ENCODE measurements around the gene ZC3H12A. TPM values are rescaled to one million over a fixed set of nuclear protein-coding genes. Genes with fewer than 3 reads are reported as not detected.

Gene ZC3H12A
- total and polyA plus RNA-seq, 2 experiments from 2014 or later = 30.8 to 46.2 TPM

DNA sequence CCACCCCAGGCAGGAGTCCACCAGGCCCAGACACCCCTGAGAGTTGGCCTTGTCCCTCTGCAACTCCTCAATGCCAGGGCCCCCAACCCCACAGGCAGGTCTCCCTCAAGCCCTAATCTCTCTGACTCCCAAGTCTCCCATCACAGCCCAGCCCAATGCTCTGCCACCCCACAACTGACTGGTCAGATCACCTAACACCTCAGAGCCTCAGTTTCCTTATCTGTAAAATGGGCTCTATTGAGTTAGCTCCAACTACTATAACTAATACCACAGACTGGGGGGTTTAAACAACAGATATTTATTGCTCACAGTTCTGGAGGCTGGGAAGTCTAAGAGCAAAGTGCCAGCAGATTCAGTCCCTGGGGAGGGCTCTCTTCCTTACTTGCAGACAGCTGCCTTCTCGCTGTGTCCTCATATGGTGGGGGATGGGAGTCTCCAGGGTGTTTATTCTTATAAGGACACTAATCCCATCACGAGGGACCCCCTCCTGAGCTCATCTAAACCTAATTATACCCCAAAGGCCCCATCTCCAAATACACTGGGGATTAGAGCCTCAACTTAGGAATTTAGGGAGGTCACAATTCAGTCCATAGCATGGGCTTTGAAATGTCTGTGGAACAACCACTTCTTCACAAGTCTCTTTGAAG is 34.9 kb upstream of the ZC3H12A start:
- H3K27me3 ChIP-seq = peaks cover 11% of the 10 kb centered on the region
- no peaks in the 10 kb centered on the region for H3K9me2 ChIP-seq (replicated peaks; ENCODE audit: insufficient read depth)
- 57% methylated on average over 2 of the region's 2 CpGs for WGBS (ENCODE audit: low lambda C conversion rate, missing lambda C conversion rate)
- no peaks in the 10 kb centered on the region for H3K36me3 ChIP-seq (replicated peaks; ENCODE audit: insufficient read depth, low read depth)
- H3K4me2 ChIP-seq = no peak overlapping the region
- no peak for DNase-seq (ENCODE audit: low spot score)
- no peaks in the 10 kb centered on the region for H3K4me1 ChIP-seq (ENCODE audit: insufficient read depth)
- H2AFZ ChIP-seq = no peak overlapping the region
- no peaks in the 10 kb centered on the region for H4K20me1 ChIP-seq (ENCODE audit: insufficient read depth, poor library complexity, severe bottlenecking)
- no peak overlapping the region for H3K27ac ChIP-seq
- TF ChIP-seq EZH2 (IDR thresholded peaks at IDR 0.05; ENCODE audit: borderline replicate concordance) (no peak), EZH2phosphoT487 (IDR thresholded peaks at IDR 0.05; ENCODE audit: low read depth, severe bottlenecking, unreplicated experiment) (no peak)
- TF ChIP-seq, protein P1, sequence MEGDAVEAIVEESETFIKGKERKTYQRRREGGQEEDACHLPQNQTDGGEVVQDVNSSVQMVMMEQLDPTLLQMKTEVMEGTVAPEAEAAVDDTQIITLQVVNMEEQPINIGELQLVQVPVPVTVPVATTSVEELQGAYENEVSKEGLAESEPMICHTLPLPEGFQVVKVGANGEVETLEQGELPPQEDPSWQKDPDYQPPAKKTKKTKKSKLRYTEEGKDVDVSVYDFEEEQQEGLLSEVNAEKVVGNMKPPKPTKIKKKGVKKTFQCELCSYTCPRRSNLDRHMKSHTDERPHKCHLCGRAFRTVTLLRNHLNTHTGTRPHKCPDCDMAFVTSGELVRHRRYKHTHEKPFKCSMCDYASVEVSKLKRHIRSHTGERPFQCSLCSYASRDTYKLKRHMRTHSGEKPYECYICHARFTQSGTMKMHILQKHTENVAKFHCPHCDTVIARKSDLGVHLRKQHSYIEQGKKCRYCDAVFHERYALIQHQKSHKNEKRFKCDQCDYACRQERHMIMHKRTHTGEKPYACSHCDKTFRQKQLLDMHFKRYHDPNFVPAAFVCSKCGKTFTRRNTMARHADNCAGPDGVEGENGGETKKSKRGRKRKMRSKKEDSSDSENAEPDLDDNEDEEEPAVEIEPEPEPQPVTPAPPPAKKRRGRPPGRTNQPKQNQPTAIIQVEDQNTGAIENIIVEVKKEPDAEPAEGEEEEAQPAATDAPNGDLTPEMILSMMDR (IDR thresholded peaks at IDR 0.05; ENCODE audit: poor library complexity) = no peak
- no peaks in the 10 kb centered on the region for H3K79me2 ChIP-seq
- H3K9me3 ChIP-seq (ENCODE audit: low read depth) = no peaks in the 10 kb centered on the region
- H3K4me3 ChIP-seq = no peak overlapping the region

DNA sequence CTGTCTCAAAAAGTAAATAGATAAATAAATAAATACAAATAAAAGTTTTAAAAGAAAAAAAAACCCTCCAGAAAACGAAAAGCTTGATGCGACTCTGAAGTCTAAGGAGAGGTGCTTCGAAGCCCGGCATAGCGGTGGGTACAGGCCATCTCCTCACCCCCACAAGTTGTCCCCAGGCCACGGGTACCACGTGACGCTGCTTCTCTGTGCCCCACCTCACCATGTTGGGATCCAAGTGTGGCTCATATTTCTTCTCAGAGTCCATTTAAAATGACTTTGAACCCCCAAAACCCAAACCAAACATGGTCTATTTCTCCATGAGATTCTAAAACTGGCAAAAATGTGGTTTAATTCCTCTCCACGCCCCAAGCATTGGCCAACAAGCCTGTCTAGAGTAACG is 32.9 kb upstream of the ZC3H12A start:
- Histone ChIP-seq H3K27ac (no peak overlapping the region), H3K4me2 (no peak overlapping the region), H3K27me3 (peaks cover 15% of the 10 kb centered on the region), H3K9me3 (ENCODE audit: low read depth) (no peaks in the 10 kb centered on the region), H2AFZ (no peak overlapping the region), H3K4me1 (ENCODE audit: insufficient read depth) (no peaks in the 10 kb centered on the region), H3K79me2 (no peaks in the 10 kb centered on the region), H3K36me3 (replicated peaks; ENCODE audit: insufficient read depth, low read depth) (no peaks in the 10 kb centered on the region), H4K20me1 (ENCODE audit: insufficient read depth, poor library complexity, severe bottlenecking) (no peaks in the 10 kb centered on the region), H3K4me3 (no peak overlapping the region), H3K9me2 (replicated peaks; ENCODE audit: insufficient read depth) (no peaks in the 10 kb centered on the region)
- DNase-seq (ENCODE audit: low spot score) = no peak
- no peak for TF ChIP-seq EZH2phosphoT487 (IDR thresholded peaks at IDR 0.05; ENCODE audit: low read depth, severe bottlenecking, unreplicated experiment)
- no peak for TF ChIP-seq EZH2 (IDR thresholded peaks at IDR 0.05; ENCODE audit: borderline replicate concordance)
- TF ChIP-seq, protein P1 (IDR thresholded peaks at IDR 0.05; ENCODE audit: poor library complexity) = no peak
- WGBS (ENCODE audit: low lambda C conversion rate, missing lambda C conversion rate) = 88% methylated on average over 10 of the region's 10 CpGs

DNA sequence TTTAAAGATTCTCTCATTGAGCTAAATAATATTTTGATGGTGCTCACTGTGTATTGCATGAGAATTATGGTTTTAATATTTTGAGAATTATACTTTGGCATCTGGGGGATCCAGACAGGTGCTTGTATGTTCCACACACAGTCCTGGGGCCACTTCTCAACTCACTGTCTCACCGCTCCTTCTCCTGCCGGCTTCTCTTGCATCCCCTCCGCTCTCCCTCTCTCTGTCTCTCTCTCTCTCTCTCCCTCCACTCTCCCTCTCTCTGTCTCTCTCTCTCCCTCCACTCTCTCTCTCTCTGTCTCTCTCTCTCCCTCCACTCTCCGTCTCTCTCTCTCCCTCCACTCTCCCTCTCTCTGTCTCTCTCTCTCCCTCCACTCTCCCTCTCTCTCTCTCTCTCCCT is 32.2 kb upstream of the ZC3H12A start:
- no peak overlapping the region for H3K27ac ChIP-seq
- no peak for DNase-seq (ENCODE audit: low spot score)
- WGBS (ENCODE audit: low lambda C conversion rate, missing lambda C conversion rate) = 84% methylated on average over 3 of the region's 4 CpGs
- no peaks in the 10 kb centered on the region for H3K4me1 ChIP-seq (ENCODE audit: insufficient read depth)
- no peaks in the 10 kb centered on the region for H4K20me1 ChIP-seq (ENCODE audit: insufficient read depth, poor library complexity, severe bottlenecking)
- no peaks in the 10 kb centered on the region for H3K9me2 ChIP-seq (replicated peaks; ENCODE audit: insufficient read depth)
- H3K4me2 ChIP-seq = no peak overlapping the region
- H3K27me3 ChIP-seq = peaks cover 15% of the 10 kb centered on the region
- TF ChIP-seq, protein P1 (IDR thresholded peaks at IDR 0.05; ENCODE audit: poor library complexity) = no peak
- TF ChIP-seq EZH2 (IDR thresholded peaks at IDR 0.05; ENCODE audit: borderline replicate concordance) (no peak), EZH2phosphoT487 (IDR thresholded peaks at IDR 0.05; ENCODE audit: low read depth, severe bottlenecking, unreplicated experiment) (no peak)
- H3K79me2 ChIP-seq = no peaks in the 10 kb centered on the region
- H2AFZ ChIP-seq = no peak overlapping the region
- no peaks in the 10 kb centered on the region for H3K36me3 ChIP-seq (replicated peaks; ENCODE audit: insufficient read depth, low read depth)
- no peaks in the 10 kb centered on the region for H3K9me3 ChIP-seq (ENCODE audit: low read depth)
- H3K4me3 ChIP-seq = no peak overlapping the region
